ENCODE results near the gene AKR1B15. TPM values are rescaled to one million over a fixed set of nuclear protein-coding genes. Genes with fewer than 3 reads are reported as not detected.

AKR1B15 gene
- total RNA-seq, 2 experiments from 2014 or later = not detected

Other genes with a start within 250 kb of the AKR1B15 start
- gene SLC35B4, start 232.2 kb upstream of the AKR1B15 start, total RNA-seq = 10 to 100 TPM; 11.7 to 13.7 TPM
- 100 to 1,000 TPM; 106 to 108 TPM for gene AKR1B1, start 90.0 kb upstream of the AKR1B15 start, total RNA-seq
- not detected for gene AKR1B10, start 21.5 kb upstream of the AKR1B15 start, total RNA-seq
- 10 to 100 TPM; 11.2 to 12.4 TPM for gene BPGM, start 97.7 kb downstream of the AKR1B15 start, total RNA-seq
- gene CALD1, start 230.5 kb downstream of the AKR1B15 start, total RNA-seq = 1 to 10 TPM; 2.1 to 2.2 TPM